ENCODE measurements around the gene LPP.

LPP gene

GRCh38 chr3:188150982-188151381 lies 3.0 kb upstream of the LPP start:
- in situ Hi-C loops (cut with HindIII; ENCODE audit: low pct_ligation_motif_present, low sequenced_read_pairs), result no loop called here
- no peak for DNase-seq
- Histone ChIP-seq H3K4me3 (ENCODE audit: low read depth, low read length) (no peak overlapping the region), H3K27me3 (replicated peaks) (no peaks in the 10 kb centered on the region), H3K36me3 (replicated peaks) (no peaks in the 10 kb centered on the region), H3K27ac (peak overlapping the region; percentile 21)
- TF ChIP-seq CTCF (IDR thresholded peaks at IDR 0.05; ENCODE audit: low read depth, low read length, missing control alignments), result no peak

- Histone ChIP-seq H3K36me3 (replicated peaks) (no peaks in the 10 kb centered on the region), H3K27ac (peak overlapping the region; percentile 21), H3K4me3 (ENCODE audit: low read depth, low read length) (no peak overlapping the region), H3K27me3 (replicated peaks) (no peaks in the 10 kb centered on the region)
- in situ Hi-C loops (cut with HindIII; ENCODE audit: low pct_ligation_motif_present, low sequenced_read_pairs), result no loop called here
- DNase-seq, result peak; percentile 55
- no peak for TF ChIP-seq CTCF (IDR thresholded peaks at IDR 0.05; ENCODE audit: low read depth, low read length, missing control alignments)
These were observed 2.5 kb upstream of the LPP start for GRCh38 chr3:188151438-188151837.

DNA sequence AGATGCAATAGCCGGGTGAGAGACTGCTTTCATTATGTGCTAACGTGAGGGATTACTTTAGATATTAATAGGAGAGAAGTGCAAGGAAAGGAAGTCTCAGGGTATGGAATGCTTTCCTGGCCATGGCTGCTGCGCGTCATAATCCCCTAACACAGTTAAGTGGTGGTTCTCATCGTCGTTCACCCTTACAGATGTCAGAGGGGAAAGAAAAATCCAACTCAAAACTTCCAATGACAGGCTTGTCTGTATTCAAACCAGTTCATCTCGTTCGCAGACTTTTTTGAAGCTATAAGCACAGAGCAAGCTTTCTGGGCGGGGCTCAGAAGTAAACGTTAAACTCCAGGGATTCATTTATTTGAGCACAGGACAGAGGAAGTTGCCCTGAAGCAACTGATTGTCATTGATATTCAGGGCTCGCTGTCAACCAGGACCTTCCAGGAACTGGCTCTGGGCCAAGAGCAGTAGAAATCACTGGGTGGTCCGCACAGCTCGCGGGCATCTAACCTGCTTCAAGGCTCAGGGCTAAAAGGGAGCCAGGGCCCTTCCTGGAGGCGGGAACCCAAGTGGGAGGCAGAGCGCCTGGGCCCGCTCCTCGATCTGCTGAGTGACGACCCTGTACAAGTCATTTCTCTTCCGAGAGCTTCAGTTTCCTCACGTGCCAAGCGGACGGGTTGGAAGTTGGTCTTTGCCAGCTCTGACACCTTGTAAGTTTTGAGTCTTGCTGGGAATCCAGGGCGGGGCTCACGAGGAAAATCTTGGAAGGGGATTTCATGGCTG lies 1.1 kb upstream of the LPP start:
- peak; percentile 35 for DNase-seq
- in situ Hi-C loops (cut with HindIII; ENCODE audit: low pct_ligation_motif_present, low sequenced_read_pairs), result no loop called here
- no peak for TF ChIP-seq CTCF (IDR thresholded peaks at IDR 0.05; ENCODE audit: low read depth, low read length, missing control alignments)
- peak overlapping the region; percentile 80 for H3K4me3 ChIP-seq (ENCODE audit: low read depth, low read length)
- H3K27me3 ChIP-seq (replicated peaks), result no peaks in the 10 kb centered on the region
- no peaks in the 10 kb centered on the region for H3K36me3 ChIP-seq (replicated peaks)
- peak overlapping the region; percentile 97 for H3K27ac ChIP-seq

- no peaks in the 10 kb centered on the region for H3K36me3 ChIP-seq (replicated peaks)
- no peak for TF ChIP-seq CTCF (IDR thresholded peaks at IDR 0.05; ENCODE audit: low read depth, low read length, missing control alignments)
- peak overlapping the region; percentile 80 for H3K4me3 ChIP-seq (ENCODE audit: low read depth, low read length)
- peak overlapping the region; percentile 97 for H3K27ac ChIP-seq
- peak; percentile 93 for DNase-seq
- no peaks in the 10 kb centered on the region for H3K27me3 ChIP-seq (replicated peaks)
- in situ Hi-C loops (cut with HindIII; ENCODE audit: low pct_ligation_motif_present, low sequenced_read_pairs), result no loop called here
These were observed 432 bp upstream of the LPP start for GRCh38 chr3:188153437-188154013.

GRCh38 chr3:188154809-188155574 lies 1.0 kb downstream of the LPP start:
- no peak for TF ChIP-seq CTCF (IDR thresholded peaks at IDR 0.05; ENCODE audit: low read depth, low read length, missing control alignments)

More at GRCh38 chr3:188154809-188155574, 1.0 kb downstream of the LPP start:
- peak overlapping the region; percentile 80 for H3K4me3 ChIP-seq (ENCODE audit: low read depth, low read length)
- no peaks in the 10 kb centered on the region for H3K36me3 ChIP-seq (replicated peaks)
- peak overlapping the region; percentile 97 for H3K27ac ChIP-seq
- in situ Hi-C loops (cut with HindIII; ENCODE audit: low pct_ligation_motif_present, low sequenced_read_pairs), result no loop called here
- no peaks in the 10 kb centered on the region for H3K27me3 ChIP-seq (replicated peaks)
- no peak for DNase-seq
